HFFc6 (cell line): ENCODE results near the gene BAIAP2L2. TPM values are rescaled to one million over a fixed set of nuclear protein-coding genes. Genes with fewer than 3 reads are reported as not detected.

Source experiments
- DNase-seq: peaks from one replicate; pipeline ENCODE4 v3.0.0-alpha.2; 2018
- H3K27ac Mint-ChIP-seq: 2 replicates; pipeline ENCODE4 v1.8.0; 2020; ENCODE audit warnings: mild to moderate bottlenecking, mixed read lengths
- H3K27me3 Mint-ChIP-seq: 2 replicates; pipeline ENCODE4 v1.8.0; 2021; ENCODE audit warnings: mild to moderate bottlenecking, moderate library complexity, mixed read lengths; ENCODE audit not compliant: insufficient read depth
- H3K36me3 Mint-ChIP-seq: 2 replicates; pipeline ENCODE4 v1.8.0; 2021; ENCODE audit warnings: low read depth, mixed read lengths
- H3K4me1 Mint-ChIP-seq: 2 replicates; pipeline ENCODE4 v1.8.0; 2020; ENCODE audit warnings: low read depth, mixed read lengths
- H3K4me3 Mint-ChIP-seq: 2 replicates; pipeline ENCODE4 v1.8.0; 2020; ENCODE audit warnings: mild to moderate bottlenecking, moderate library complexity, mixed read lengths
- H3K9me3 Mint-ChIP-seq: 2 replicates; pipeline ENCODE4 v1.8.0; 2020; ENCODE audit warnings: mild to moderate bottlenecking, mixed read lengths
- total RNA-seq, 6 experiments: library from RNA; stranded (reverse); fragmentation: NEBNext Ultra II Directional; extraction: Animal tissue kit (Norgen Biotek cat#: 25700); gene quantifications; 2 replicates in 1 of 6; 3 replicates in 5 of 6; pipeline ENCODE4 v1.2.3, GENCODE V29; 2021
- TF ChIP-seq, protein P1 (sequence below): fragments of 200-600 bp; sonication (generic); IDR thresholded peaks from 2 replicates; pipeline ENCODE4 v1.5.0; 2021; ENCODE audit warnings: antibody characterized with exemption, mild to moderate bottlenecking

BAIAP2L2 gene
- total RNA-seq, 6 experiments from 2014 or later, result 0.08 TPM; not detected in 5

GRCh38 chr22:38138961-38139360 lies 28.5 kb upstream of the BAIAP2L2 start:
- H3K27me3 Mint-ChIP-seq, result no peaks in the 10 kb centered on the region; the same call in 1 of the 2 replicates
- no peak overlapping the region for H3K4me3 Mint-ChIP-seq
- H3K4me1 Mint-ChIP-seq, result peaks cover 20% of the 10 kb centered on the region
- H3K36me3 Mint-ChIP-seq, result no peaks in the 10 kb centered on the region
- no peak overlapping the region for H3K27ac Mint-ChIP-seq
- H3K9me3 Mint-ChIP-seq, result no peaks in the 10 kb centered on the region
- TF ChIP-seq, protein P1, sequence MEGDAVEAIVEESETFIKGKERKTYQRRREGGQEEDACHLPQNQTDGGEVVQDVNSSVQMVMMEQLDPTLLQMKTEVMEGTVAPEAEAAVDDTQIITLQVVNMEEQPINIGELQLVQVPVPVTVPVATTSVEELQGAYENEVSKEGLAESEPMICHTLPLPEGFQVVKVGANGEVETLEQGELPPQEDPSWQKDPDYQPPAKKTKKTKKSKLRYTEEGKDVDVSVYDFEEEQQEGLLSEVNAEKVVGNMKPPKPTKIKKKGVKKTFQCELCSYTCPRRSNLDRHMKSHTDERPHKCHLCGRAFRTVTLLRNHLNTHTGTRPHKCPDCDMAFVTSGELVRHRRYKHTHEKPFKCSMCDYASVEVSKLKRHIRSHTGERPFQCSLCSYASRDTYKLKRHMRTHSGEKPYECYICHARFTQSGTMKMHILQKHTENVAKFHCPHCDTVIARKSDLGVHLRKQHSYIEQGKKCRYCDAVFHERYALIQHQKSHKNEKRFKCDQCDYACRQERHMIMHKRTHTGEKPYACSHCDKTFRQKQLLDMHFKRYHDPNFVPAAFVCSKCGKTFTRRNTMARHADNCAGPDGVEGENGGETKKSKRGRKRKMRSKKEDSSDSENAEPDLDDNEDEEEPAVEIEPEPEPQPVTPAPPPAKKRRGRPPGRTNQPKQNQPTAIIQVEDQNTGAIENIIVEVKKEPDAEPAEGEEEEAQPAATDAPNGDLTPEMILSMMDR, result no peak
- DNase-seq, result no peak

DNA sequence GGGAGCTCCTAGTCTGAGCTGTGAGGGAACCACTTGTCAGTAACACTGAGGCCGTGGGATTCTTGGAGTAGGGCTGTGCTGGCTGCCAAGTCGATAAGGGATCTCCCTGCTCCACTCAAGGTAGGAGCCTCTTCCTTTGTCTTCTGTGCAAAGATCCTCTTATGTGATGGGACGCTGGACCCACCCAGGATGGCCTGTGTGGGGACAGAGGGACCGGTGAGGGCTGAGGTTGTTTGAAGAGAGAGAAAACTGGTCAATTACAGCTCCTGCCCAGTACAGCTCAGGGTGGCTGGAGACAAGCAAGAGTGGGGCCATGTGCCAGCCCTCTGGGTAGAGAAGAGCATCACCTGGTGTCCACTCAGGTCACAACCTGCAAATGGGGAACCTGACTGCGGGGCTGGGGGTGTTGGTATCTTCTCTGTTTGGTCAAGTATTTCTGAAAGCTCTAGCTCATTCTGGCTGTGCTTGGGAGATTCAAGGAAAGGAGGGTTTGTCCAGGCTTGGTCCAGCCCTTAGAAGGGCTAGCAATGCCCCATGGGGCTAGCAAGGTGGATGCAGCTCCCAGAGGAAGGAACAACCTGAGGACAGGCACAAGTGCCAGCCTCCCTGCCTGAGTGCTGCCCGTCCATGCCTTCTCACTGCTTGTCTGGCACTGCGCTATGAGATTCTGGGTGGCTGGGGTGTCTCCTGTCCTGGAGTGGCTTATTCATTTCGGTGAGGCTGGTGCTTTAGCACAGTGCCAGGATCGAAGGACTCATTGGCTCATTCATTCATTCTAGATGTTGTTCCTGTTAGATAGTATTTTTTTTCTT lies 27.6 kb upstream of the BAIAP2L2 start:
- Mint-ChIP-seq H3K9me3 (no peaks in the 10 kb centered on the region), H3K27ac (no peak overlapping the region), H3K27me3 (no peaks in the 10 kb centered on the region; the same call in 1 of the 2 replicates), H3K4me1 (peaks cover 20% of the 10 kb centered on the region), H3K4me3 (no peak overlapping the region), H3K36me3 (no peaks in the 10 kb centered on the region)
- no peak for DNase-seq
- TF ChIP-seq, protein P1, result no peak

GRCh38 chr22:38136607-38137006 lies 26.1 kb upstream of the BAIAP2L2 start:
- Mint-ChIP-seq H3K4me3 (no peak overlapping the region), H3K4me1 (peaks cover 20% of the 10 kb centered on the region), H3K9me3 (no peaks in the 10 kb centered on the region), H3K27ac (no peak overlapping the region), H3K27me3 (no peaks in the 10 kb centered on the region; the same call in 1 of the 2 replicates), H3K36me3 (peaks cover 6% of the 10 kb centered on the region; the same call in 1 of the 2 replicates)
- DNase-seq, result no peak
- TF ChIP-seq, protein P1, result peak; percentile 23; the same call in 1 of the 2 replicates

GRCh38 chr22:38135133-38135706 lies 24.7 kb upstream of the BAIAP2L2 start:
- H3K4me1 Mint-ChIP-seq, result peaks cover 20% of the 10 kb centered on the region
- peak; percentile 92 for DNase-seq
- no peaks in the 10 kb centered on the region; the same call in 1 of the 2 replicates for H3K27me3 Mint-ChIP-seq
- peaks cover 6% of the 10 kb centered on the region; the same call in 1 of the 2 replicates for H3K36me3 Mint-ChIP-seq
- peak overlapping the region; percentile 65 for H3K4me3 Mint-ChIP-seq
- TF ChIP-seq, protein P1, result no peak
- H3K9me3 Mint-ChIP-seq, result no peaks in the 10 kb centered on the region
- peak overlapping the region; percentile 89 for H3K27ac Mint-ChIP-seq

DNA sequence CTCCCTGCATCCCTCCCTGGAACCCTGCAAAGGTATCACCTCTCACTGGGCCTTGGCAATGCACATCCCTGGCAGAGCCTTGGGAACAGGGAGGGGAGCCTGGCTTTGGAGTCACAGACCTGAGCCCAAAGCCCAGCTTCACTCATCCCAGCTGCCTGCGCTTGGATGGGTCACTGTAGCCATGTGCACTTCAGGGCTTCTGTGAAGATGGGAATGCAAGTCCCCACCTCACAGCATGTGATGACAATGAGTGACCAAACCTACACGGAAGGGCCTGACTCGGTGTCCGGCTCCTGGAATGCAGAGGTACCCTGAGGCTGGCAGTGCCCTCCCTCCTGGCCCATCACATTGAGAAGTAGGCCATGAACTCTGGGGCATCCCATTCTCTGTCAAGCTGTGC lies 22.8 kb upstream of the BAIAP2L2 start:
- Mint-ChIP-seq H3K9me3 (no peaks in the 10 kb centered on the region), H3K27ac (no peak overlapping the region), H3K4me3 (no peak overlapping the region), H3K36me3 (peaks cover 6% of the 10 kb centered on the region; the same call in 1 of the 2 replicates), H3K4me1 (peaks cover 20% of the 10 kb centered on the region), H3K27me3 (no peaks in the 10 kb centered on the region; the same call in 1 of the 2 replicates)
- no peak for DNase-seq
- TF ChIP-seq, protein P1, result no peak
